GM19452 (cell line): Measurements from ENCODE around the gene AGAP3.

Source experiments
- ATAC-seq: cut with Tn5 transposase; IDR thresholded peaks from one replicate; pipeline ENCODE4 v1.9.1; 2021; ENCODE audit not compliant: unreplicated experiment

AGAP3 gene

DNA sequence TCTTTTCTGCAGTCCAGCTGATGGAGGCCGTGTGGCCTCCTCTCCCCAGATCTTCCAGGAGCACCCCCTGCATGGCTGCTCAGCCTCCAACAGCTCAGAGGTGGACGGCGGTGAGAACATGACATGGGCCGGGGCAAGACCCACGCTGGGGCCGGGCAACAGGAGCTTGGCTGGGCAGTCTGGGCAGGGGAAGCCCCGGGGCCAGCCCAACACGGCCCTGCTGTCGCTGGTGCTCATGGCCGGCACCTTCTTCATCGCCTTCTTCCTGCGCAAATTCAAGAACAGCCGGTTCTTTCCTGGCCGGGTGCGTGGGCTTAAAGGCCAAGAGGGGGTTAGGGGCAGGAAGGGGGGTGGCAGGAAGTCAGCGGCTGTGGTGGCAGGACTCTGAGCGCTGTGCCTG, 12.3 kb upstream of the AGAP3 start:
- no peak for ATAC-seq

DNA sequence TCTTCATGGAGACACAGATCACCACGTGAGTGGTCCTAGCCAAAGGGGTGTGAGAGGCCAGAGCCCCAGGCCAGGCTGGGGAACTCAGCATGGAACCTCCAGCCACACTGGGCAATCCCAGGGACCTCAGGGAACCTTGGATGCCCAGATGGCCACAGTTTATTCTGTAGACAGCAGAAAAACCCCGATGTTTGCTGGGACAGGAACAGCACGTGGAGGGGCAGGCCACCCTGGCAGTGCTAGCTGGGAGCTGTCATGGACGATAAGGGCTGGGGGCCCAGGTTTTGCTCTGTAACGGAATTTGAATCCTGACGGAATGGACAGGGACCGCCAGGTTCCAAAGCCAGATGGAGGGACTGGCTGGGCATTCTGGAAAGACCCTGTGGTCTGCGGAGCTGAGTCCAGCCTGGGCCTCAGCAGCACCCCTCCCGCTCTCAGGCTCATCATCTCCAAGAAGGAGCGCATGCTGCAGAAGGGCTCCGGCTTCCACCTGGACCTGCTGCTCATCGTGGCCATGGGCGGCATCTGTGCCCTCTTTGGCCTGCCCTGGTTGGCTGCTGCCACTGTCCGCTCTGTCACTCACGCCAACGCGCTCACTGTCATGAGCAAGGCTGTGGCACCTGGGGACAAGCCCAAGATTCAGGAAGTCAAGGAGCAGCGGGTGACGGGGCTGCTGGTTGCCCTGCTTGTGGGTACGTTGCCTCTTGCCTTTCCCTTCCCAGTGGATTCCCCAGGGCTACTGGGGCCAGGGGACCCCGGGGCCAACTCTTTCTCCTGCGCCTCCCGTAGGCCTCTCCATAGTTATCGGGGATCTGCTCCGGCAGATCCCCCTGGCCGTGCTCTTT, 11.2 kb upstream of the AGAP3 start:
- no peak for ATAC-seq

DNA sequence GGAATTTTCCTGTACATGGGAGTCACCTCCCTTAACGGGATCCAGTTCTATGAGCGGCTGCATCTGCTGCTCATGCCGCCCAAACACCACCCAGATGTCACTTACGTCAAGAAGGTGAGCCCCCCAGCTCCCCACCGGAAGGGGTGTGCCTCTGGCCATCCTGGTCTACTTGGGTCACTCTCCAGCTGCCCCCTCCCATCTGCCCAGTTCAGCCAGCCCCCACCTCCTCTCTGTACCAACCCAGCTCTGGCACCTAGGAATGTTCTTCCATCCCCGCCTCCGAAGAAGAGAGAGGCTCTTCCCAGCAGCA, 10.7 kb upstream of the AGAP3 start:
- no peak for ATAC-seq

DNA sequence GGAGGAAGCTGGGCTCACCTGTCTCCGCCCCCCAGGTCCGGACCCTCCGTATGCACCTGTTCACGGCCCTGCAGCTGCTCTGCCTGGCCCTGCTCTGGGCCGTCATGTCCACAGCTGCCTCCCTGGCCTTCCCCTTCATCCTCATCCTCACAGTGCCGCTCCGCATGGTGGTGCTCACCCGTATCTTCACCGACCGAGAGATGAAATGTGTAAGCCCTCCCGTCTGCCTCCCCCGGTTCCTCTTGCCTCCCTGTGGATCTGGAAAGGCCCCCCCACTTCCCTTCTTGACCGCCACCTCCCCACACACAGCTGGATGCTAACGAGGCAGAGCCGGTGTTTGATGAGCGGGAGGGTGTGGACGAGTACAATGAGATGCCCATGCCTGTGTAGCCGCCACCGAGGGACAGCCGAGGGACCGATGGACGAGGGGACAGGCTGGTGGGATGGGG, 10.3 kb upstream of the AGAP3 start:
- no peak for ATAC-seq

DNA sequence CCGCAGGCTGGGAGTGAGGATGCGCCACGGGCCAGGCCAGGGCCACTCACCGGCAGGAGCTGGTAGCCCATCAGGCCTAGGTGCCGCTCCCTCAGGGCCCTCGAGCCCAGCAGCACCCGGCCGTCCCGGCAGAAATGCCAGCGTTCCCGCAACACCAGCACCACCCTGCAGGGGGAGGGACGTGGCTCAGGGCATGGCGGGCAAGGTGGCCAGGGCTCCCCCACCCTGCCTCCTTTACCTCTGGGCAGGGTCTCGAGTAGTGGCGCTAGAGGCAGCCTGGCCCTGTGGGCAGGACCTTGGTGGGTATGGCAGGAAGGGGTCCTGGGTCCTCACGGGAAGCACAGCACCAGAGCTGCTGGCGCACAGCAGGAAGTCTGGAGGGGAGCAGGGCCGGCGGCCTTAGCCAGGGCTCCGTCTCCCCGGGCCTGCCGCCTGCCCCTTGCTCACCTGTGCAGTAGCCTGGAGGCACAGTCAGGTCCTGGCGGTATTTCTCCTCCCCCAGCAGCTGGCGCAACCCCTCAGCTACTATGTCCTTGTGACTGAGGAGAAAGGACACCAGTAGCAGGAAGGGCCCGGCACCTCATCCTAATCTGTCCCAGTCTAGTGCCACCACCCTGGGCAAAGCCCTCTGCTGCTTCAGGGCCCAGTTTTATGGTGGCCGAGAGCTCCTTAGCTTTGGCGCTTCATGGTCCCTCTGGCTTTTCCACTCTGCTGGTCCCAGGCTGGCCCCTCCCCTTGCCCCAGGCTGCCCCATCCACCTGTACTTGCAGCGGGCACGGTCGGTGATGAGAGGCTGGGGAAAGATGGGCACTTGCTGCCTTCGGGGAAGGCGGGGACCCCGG, 9.2 kb upstream of the AGAP3 start:
- ATAC-seq: no peak

DNA sequence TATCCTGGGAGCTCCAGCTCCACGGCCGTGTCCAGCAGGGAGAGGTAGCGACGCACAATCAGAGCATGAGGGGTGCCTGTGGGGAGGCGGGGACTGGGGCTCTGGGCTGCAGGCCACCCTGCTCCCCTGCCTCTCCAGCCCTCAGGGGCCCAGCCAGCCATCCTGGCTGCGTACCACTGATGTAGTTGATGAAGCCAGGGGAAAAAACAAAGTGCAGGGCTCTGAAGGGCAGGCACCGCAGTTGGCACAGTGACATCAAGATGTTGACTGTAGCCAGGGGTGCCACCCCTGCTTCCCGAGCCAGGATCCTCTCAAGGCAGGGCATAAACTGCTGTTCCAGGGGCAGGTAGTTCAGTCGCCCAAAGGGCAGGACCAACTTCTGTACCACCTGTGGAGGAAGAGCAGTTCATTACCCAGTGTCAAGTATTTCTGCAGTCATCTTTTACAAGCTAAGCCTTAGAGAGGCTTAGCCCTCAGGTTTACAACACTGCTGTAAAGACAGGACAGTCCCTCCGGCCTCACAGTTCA, 8.5 kb upstream of the AGAP3 start:
- no peak for ATAC-seq

DNA sequence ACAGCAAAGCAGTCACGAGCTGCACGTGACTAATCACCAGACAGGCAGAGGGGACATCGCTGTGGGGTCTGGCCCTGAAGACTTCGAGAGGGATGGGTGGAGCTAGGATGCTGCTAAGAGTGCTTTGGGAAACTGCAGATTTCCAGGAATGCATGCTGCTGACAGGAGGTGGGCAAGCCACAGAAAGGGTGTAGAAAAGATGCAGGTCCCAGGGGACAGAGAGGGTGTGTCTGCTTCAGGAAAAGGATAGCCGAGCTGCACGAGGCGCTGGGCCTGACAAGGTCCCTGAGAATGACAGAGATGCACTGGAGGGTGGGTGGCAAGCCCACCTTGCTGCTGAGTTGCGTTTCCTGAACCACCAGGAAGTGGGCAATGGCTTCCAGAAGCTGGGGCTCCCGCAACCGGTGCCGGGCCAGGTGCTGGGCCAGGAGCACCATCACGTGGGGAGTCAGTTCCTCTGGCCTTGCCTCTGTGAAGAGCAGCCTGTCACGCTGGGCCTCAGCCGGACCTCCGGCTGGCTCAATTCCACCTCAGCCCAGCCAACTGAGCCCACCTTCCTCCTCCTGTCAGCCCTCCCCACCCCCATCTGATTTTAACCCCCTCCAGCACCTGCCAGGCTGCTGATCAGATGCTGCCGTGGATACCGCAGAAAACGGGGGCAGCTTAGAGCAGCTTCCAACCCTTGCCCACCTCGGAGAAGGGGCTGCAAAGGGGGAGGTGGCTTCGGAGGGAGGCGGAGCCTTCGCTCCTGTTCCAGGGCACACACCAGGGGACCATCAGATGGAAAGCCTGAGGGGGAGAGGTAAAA, 7.8 kb upstream of the AGAP3 start:
- ATAC-seq: no peak

DNA sequence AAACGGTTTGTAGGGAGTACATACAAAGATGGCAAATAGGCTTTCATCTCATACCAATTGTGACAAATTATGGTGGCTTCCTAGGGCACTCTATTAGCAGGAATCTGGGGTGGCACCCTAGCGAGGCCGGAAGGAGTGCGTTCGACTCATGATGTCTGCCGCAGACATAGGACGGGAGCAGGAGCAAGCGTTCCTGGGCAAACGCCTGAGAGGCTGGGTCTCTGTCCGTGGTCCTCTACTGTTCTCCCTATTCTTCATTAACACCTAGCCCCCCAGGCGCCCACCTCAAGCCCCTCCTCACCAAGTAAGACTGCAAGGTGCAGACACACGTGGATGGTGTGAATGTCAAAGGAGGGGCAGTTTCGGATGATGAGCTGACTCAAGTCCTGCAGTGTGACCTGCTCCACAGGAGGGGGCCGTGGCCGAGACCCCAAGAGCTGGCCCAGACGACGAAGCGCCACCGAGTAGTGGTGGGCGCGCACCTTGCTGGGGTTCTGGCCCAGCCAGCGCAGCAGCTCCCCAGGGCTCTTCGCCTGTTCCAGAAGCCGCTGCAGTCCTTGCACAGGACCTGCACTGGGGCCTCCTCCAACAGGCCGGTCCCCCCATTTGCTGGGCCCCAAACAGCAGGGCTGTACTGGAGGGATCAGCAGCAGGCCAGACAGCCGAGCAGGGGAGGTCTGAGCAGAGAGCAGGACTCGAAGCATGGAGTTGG, 6.9 kb upstream of the AGAP3 start:
- ATAC-seq: no peak

DNA sequence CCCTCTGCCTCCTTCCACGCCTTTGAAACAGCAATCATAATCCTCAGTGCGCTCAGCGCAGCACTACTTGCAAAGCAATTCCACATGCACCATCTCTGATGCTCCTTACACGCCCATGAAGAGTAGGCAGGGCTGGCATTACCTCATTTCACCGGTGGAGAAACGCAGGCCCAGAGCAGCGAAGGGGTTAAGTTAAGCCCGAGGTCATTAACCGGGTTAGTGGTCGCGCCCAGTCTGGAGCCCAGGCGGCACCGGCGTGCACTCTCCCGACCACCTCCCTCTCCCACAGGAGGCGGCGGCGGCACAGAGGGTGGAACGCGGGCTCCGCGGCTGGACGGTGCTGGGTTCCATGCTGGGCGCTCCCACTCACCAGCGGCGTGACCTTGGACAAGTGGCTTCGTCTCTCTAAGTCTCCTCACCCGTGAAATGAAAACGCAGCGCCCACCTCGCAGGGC, 6.2 kb upstream of the AGAP3 start:
- peak; percentile 1 for ATAC-seq

DNA sequence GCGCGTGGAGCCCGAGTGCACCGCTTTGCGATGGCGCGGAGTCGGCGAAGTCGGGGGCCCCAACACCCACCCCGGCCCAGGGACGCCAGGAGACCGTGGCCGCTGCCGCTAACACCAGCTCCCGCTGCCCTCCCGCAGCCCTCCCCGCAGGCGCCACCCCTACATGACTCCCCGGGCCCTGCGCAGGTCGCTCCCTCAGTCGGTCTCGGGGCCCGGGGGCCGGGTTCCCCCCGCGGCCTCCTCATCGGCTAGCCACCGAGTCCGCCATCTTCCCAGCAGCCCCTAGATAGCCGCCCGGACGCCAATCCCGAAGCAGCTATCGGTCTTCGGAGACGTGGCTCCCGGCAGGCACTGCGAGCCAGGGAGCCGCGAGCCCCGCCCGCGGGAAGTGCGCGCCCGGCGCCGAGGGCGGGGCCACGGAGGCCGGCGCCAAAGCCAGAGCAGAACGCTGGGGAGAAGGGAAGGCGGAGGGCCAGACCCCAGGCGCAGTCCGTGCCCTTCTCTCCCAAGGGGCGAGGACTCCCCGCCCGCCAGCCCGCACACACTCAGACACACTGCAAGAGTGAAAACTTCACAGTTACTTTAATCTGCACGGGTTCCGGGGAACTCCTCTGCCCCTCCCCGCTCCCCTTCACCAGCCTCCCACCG, 5.6 kb upstream of the AGAP3 start, which contains the start of gene FASTK:
Gene FASTK, minus strand, starts transcription at position 288 of the 648 bp plus-strand sequence. Its CDS starts 43 bp downstream, at position 245.
- ATAC-seq: peak; percentile 74

DNA sequence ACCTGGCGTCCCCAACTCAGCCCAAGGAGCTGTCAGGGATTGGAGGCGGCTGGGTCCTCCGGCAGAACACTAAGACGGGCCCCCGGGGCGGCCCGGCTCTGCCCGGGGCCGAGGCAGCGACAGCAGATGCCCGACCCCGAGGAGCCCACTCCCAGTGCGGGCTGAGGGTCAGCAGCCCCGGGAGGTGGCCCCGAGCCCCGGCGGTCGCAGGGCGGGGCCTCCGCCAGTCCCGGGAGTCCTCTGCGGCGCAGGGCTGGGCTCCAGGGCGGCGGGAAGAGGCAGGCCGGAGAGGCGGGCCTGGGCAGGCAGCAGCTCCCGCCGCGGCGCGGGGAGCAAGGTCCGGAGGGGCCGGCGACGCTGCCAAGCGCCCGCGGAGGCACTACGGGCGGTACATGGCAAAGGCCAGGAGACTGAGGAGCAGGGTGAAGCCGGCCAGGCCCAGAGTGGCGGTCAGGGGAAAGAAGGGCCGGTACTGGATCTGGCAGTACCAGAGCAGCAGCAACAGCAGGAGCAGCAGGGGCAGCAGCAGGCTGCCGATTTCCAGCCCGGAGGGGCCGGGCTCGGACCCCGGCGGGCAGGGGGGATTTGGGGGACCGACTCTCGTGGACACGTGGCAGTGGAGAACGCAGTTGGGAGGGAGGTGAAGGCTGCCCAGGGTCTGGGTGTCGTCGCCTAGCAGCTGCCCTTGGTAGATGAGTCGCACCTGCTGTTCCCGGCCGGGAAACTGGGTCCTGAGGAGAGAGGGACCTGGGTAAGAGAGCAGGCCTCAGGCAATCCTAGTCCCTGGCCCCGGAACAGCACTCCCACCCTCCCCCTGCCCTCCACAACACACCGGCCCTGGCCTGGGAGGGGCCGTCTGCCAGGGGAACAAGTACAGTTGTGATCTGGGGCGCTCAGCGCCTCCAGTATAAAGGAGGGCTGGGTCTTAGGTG, 4.8 kb upstream of the AGAP3 start:
- ATAC-seq: no peak

DNA sequence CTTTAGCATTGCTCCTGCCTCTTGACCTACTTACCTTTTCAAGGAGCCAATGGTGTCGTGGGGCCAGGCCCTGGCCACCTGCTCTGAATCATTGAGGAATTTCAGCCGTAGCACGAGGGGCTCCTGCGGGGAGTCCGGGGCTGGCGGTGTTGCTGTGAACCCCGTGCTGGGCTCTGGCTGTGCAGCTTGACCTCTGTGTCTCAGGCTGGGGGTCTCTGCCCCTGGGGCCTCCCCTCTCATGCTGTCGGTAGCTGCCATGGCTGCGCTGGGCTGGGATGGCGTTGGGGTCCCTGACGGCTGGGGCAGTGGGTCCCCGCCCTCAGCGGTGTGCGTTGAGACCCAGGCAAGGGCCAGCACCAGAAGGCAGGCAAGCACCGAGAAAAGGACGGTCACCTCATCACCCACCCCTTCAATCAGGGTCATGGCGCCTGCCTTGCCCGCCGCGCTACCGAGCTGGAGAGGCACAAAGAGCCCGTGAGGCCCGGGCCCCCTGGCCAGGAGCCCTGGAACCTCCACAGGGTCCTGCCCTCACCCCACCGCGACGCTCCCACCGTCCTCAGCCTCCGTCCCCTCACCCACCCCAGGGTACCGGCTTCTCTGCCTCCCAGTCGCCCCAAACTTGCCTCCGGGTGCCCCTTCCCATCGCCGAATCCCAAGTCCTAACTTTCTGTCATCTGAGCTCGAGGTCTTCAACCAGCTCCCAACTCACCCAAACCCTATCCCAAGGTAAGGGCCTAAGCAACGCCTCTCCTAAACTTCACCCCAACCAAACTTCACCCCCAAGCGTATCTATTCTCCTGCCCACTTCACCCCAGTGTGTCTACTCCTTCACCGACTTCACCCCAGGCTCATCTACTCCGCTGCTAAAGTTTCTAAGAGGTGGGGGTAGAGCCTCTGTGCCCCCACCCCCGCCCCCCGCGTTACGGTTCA, 3.9 kb upstream of the AGAP3 start:
- ATAC-seq: no peak

DNA sequence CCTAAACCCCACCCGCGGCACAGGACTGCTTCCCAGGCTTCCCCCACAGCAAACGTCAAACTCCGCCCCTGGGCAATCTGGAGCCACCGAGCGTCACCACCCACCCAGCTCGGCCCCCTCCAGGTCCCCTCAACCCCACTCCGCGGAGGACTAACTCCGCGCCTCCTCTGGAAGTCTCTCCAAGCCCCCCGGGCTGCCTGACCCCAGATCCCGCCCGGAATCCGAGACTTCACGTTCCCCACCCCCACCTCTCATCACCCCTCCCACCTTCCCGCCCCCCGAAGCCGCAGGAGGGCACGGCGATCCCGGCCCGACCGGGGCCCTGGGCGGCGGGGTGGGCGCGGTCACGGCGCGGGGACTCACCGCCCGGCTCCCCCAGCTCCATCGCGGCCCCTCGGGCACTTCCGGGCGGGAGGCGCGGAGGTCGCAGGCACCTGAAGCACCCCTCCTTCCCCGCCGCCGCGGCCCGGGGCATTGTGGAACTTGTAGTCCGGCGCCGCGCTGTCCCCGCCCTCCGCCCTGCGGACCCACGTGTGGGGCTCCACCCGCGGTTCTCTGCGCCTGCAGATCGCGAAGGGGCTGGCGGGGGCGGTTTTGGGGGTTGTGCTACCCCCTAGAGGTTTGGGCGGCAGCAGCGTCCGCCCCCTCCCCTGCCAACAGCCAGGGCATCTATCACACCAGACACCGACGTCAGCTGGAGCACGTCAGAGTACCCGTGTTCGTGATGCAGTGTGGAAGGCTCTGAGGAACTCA, 3.0 kb upstream of the AGAP3 start, which contains the start of gene TMUB1:
Gene TMUB1, minus strand, starts transcription at position 423 of the 753 bp plus-strand sequence. CDS start 930 bp downstream, outside the sequence.
- peak; percentile 55 for ATAC-seq

DNA sequence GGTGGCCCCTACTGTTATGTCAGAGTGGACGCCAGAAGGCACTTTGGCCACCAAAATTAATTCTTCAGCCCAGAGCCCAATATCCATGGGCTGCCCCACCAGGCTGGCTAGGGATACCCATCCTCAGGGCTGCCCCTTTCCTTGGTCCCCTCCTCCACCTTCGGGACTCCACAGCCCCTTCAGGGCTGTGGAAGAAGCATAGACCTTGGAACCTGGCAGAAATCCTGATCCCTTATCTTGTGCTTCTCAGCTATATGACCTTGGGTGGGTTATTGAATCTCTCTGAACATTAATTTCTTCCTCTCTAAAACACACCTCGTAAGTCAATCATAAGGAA, 2.5 kb upstream of the AGAP3 start:
- ATAC-seq: no peak

DNA sequence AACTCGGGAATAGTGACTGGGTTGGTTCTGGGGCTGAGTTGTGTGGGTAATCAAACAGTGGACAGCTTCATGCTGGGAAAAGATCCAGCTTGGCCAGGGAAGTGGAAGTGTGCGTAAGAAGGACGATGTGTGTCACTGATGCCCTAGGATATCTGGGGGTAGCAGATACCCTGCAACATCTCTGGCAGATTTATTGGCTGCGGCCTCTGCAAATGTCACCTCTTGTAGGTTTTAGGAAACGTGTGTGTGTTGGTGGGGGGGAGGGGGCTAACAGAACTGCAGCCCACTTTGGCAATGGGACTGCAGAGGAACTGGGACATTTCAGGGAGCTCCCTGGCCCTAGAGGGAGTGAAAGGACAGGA, 965 bp upstream of the AGAP3 start:
- no peak for ATAC-seq

DNA sequence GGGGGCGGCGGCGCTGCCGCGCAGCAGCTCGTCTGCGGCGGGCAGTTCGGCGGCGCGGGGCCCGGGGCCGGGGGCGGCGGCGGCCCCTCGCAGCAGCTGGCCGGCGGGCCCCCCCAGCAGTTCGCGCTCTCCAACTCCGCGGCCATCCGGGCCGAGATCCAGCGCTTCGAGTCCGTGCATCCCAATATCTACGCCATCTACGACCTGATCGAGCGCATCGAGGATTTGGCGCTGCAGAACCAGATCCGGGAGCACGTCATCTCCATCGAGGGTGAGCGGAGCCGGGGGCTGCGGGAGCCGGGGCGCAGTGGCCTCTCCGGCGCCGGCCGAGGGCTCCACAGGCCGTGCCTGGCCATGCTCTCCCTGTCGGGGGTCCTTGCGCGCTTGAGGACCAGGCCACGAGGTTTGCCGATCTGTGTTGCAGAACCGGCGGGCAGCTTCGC, 548 bp downstream of the AGAP3 start:
- ATAC-seq: no peak
